Panc1 (cell line): Measurements from ENCODE around the gene THBS2. TPM values are rescaled to one million over a fixed set of nuclear protein-coding genes. Genes with fewer than 3 reads are reported as not detected.
A peak's percentile ranks its signal among the peaks of the same experiment; 100 is the strongest.

Experiments used
- ATAC-seq: fragments of 200-7000 bp; cut with Tn5 transposase; 2 replicates; pipeline ENCODE4 v1.9.1; 2020; ENCODE audit warnings: mild to moderate bottlenecking, moderate library complexity
- BruUV-seq: library from RNA; stranded (reverse); fragments of 400-500 nt; replicated peaks from 2 replicates; lab custom pipeline; 2021; lab: Mats Ljungman, UMichigan
- CTCF ChIA-PET: fragments of 300-600 bp; sonication (Branson Sonifier 250); formaldehyde crosslinking; loops from one replicate; lab custom pipeline; 2022; ENCODE audit warnings: antibody characterized with exemption; lab: Charles Lee
- POLR2A ChIA-PET: fragments of 300-600 bp; sonication (Branson Sonifier 250); formaldehyde crosslinking; loops from one replicate; lab custom pipeline; 2022; ENCODE audit warnings: antibody characterized with exemption; lab: Charles Lee
- DNase-seq: peaks from one replicate; pipeline ENCODE4 v3.0.0-alpha.2; 2010; ENCODE audit warnings: low read depth, low spot score
- H3K27ac ChIP-seq: 2 replicates; pipeline ENCODE4 v1.5.1; 2011; ENCODE audit warnings: mild to moderate bottlenecking, low read length, inconsistent platforms
- H3K27me3 ChIP-seq: fragments of 200-500 bp; sonication (Bioruptor generic); 2 replicates; pipeline ENCODE4 v1.6.0; 2014; ENCODE audit warnings: low read length, inconsistent platforms; ENCODE audit not compliant: control insufficient read depth, insufficient read depth
- H3K36me3 ChIP-seq: fragments of 200-500 bp; sonication (Bioruptor generic); 2 replicates; pipeline ENCODE4 v1.5.1; 2014; ENCODE audit warnings: inconsistent platforms, mild to moderate bottlenecking, low read length, moderate library complexity; ENCODE audit not compliant: control insufficient read depth, insufficient read depth
- H3K4me1 ChIP-seq: 2 replicates; pipeline ENCODE4 v1.5.1; 2011; ENCODE audit warnings: inconsistent platforms, mild to moderate bottlenecking, low read length, moderate library complexity; ENCODE audit not compliant: control insufficient read depth, insufficient read depth
- H3K4me3 ChIP-seq, 2 experiments: 2 replicates each; pipeline ENCODE4 v1.5.1; 2011 to 2012; ENCODE audit warnings: low read depth in 2 of 2, low read length in 2 of 2, mild to moderate bottlenecking in 2 of 2, inconsistent platforms in 1 of 2, moderate library complexity in 1 of 2
- H3K9me3 ChIP-seq: fragments of 200-500 bp; sonication (Bioruptor generic); 2 replicates; pipeline ENCODE4 v1.5.1; 2014; ENCODE audit warnings: low read depth, mild to moderate bottlenecking, inconsistent platforms, low read length, moderate library complexity; ENCODE audit not compliant: control insufficient read depth, insufficient read depth
- CTCF ChIP-seq: fragments of 450-650 bp; IDR thresholded peaks from 2 replicates; pipeline ENCODE4 v1.5.1; 2017; ENCODE audit warnings: mild to moderate bottlenecking
- POLR2AphosphoS5 ChIP-seq: IDR thresholded peaks from 2 replicates; pipeline ENCODE4 v1.6.1; 2012; ENCODE audit warnings: mild to moderate bottlenecking, low read depth, low read length, moderate library complexity
- REST ChIP-seq, 2 experiments: IDR thresholded peaks; 2 replicates each; pipeline ENCODE4 v1.6.1; 2011 to 2012; ENCODE audit warnings: low read depth in 2 of 2, control low read depth in 1 of 2, low read length in 1 of 2, mild to moderate bottlenecking in 1 of 2, moderate library complexity in 1 of 2; ENCODE audit not compliant: insufficient read depth in 1 of 2
- SIN3A ChIP-seq: IDR thresholded peaks from 2 replicates; pipeline ENCODE4 v1.6.1; 2012; ENCODE audit warnings: low read depth, mild to moderate bottlenecking, low read length, moderate library complexity, borderline replicate concordance; ENCODE audit not compliant: insufficient read depth
- TCF7L2 ChIP-seq: IDR thresholded peaks from 2 replicates; pipeline ENCODE4 v1.6.1; 2011; ENCODE audit warnings: mild to moderate bottlenecking, low read depth, low read length, inconsistent platforms
- in situ Hi-C: cut with HindIII; loops from 2 replicates; pipeline ENCODE4 v1.10.0; 2016; ENCODE audit warnings: low sequenced_read_pairs, low pct_unique_long_range_greater_than_20kb
- intact Hi-C: fragments of 100-400 bp; cut with micrococcal nuclease; formaldehyde crosslinking; loops from one replicate; pipeline ENCODE4 v1.10.0; 2022; ENCODE audit not compliant: unreplicated experiment
- total RNA-seq: library from RNA; stranded (reverse); gene quantifications from one replicate; pipeline ENCODE4 v1.2.1, GENCODE V29; 2021; ENCODE audit not compliant: unreplicated experiment

Gene THBS2
- total RNA-seq, 1 experiment from 2014 or later, result 0.05 TPM

- ChIA-PET CTCF (no interaction called here), POLR2A (no interaction called here)
- Histone ChIP-seq H3K36me3 (no peaks in the 10 kb centered on the region), H3K4me1 (peaks cover 7% of the 10 kb centered on the region; the same call in 1 of the 2 replicates), H3K27ac (no peak overlapping the region), H3K9me3 (no peaks in the 10 kb centered on the region), H3K4me3 (no peak overlapping the region), H3K27me3 (no peaks in the 10 kb centered on the region)
- ATAC-seq (peak; percentile 25; the same call in 1 of the 2 replicates), DNase-seq (no peak)
- intact Hi-C loops, result no loop called here
- in situ Hi-C loops, result no loop called here
- BruUV-seq, result no TSS peak
- TF ChIP-seq CTCF, result no peak
- TF ChIP-seq POLR2AphosphoS5, result no peak
- TF ChIP-seq SIN3A, result no peak
- no peak for TF ChIP-seq TCF7L2
Observed at GRCh38 chr6:169167581-169168301, 85.9 kb downstream of the THBS2 start.

GRCh38 chr6:169166896-169167580 is 86.6 kb downstream of the THBS2 start:
- CTCF ChIA-PET, result no interaction called here
- intact Hi-C loops, result no loop called here

More at GRCh38 chr6:169166896-169167580, 86.6 kb downstream of the THBS2 start:
- in situ Hi-C loops, result no loop called here
- DNase-seq (no peak), ATAC-seq (no peak)
- Histone ChIP-seq H3K4me1 (0 out of 2 replicates have a peak, but pooled peaks cover under 1% of the 10 kb centered on the region), H3K36me3 (no peaks in the 10 kb centered on the region), H3K27me3 (no peaks in the 10 kb centered on the region), H3K9me3 (no peaks in the 10 kb centered on the region), H3K27ac (no peak overlapping the region), H3K4me3 (no peak overlapping the region)
- TF ChIP-seq CTCF, result no peak
- TF ChIP-seq REST (IDR thresholded peaks at IDR 0.05; ENCODE audit: insufficient read depth in 1 of 2, low read depth in 2 of 2, low read length in 1 of 2), result no peak
- TF ChIP-seq TCF7L2, result no peak
- no peak for TF ChIP-seq SIN3A
- no peak for TF ChIP-seq POLR2AphosphoS5
- no TSS peak for BruUV-seq
- POLR2A ChIA-PET, result no interaction called here
